Heart left ventricle (tissue), 13 donors: ENCODE data around the gene DPM1.

Experiments
- CTCF ChIP-seq, 12 donors: fragments of 200-600 bp; sonication (generic) in 4 of 12; IDR thresholded peaks; one replicate each; pipeline versions ENCODE4 v1.5.0 to v1.8.0; 2018 to 2022; ENCODE audit warnings: antibody characterized with exemption in 12 of 12, mild to moderate bottlenecking in 5 of 12
- POLR2A ChIP-seq, 2 donors: fragments of 450-650 bp; IDR thresholded peaks; one replicate each; pipeline ENCODE4 v1.6.1; 2017; ENCODE audit warnings: antibody characterized with exemption in 2 of 2, mild to moderate bottlenecking in 2 of 2, moderate library complexity in 2 of 2
- donor health status: ischemic (EF 13 %, LVEDD 7.1; RV severe dilation, severe dysfunction).
- donor health status: DM: no; HTN: yes; CAD: no.
- donor health status: DM: no; HTN: no; CAD: no.
- donor health status: ischemic (EF 25% LVEDD 6.9; RV normal size, moderate dysfunction).
- donor health status: ischemic (EF 25% LVEDD 5.7; RV mildly dilated, moderate dysfunction).
- donor health status: ischemic (EF 35%, LVEDD 5.7; RV mildly dilated, moderate dysfunction).
- donor health status: nonischemic (EF 11% LVEDD 7.7; RV severe dilation, severe dysfunction).
- donor health status: DM: yes; HTN: yes; CAD: no.
- donor health status: PGD.
- donor health status: ischemic (EF 29% LVEDD 5.4; RV normal size, mild dysfunction).
- donor health status: nonischemic (EF 23%, LVEDD 6.1; RV moderate dilation, normal function).

GRCh38 chr20:50931306-50932015, 26.9 kb downstream of the DPM1 start, which contains the start of gene ADNP:
- TF ChIP-seq CTCF (IDR thresholded peaks at IDR 0.05) = peak; percentile 51 to 87 (median 76)
- TF ChIP-seq POLR2A (IDR thresholded peaks at IDR 0.05) = peak in 1 of 2 donors; percentile 56
